Neural crest cell (in vitro differentiated cells): ENCODE measurements around the gene SARNP. TPM values are rescaled to one million over a fixed set of nuclear protein-coding genes. Genes with fewer than 3 reads are reported as not detected.
A peak's percentile ranks its signal among the peaks of the same experiment; 100 is the strongest.

ENCODE experiments used
- DNase-seq: peaks from one replicate; pipeline ENCODE4 v3.0.0; 2021; ENCODE audit warnings: low read depth, mixed read lengths, low spot score
- H3K27ac Mint-ChIP-seq: one replicate; pipeline ENCODE4 v1.8.0; 2021; ENCODE audit warnings: mild to moderate bottlenecking, mixed read lengths; ENCODE audit not compliant: unreplicated experiment
- H3K27me3 Mint-ChIP-seq: 2 replicates; pipeline ENCODE4 v1.8.0; 2021; ENCODE audit warnings: low read depth, mild to moderate bottlenecking, mixed read lengths
- H3K36me3 Mint-ChIP-seq: 2 replicates; pipeline ENCODE4 v1.8.0; 2021; ENCODE audit warnings: low read depth, mild to moderate bottlenecking, mixed read lengths
- H3K4me1 Mint-ChIP-seq: 2 replicates; pipeline ENCODE4 v1.8.0; 2021; ENCODE audit warnings: mixed read lengths
- H3K4me3 Mint-ChIP-seq: one replicate; pipeline ENCODE4 v1.8.0; 2021; ENCODE audit warnings: mild to moderate bottlenecking, mixed read lengths
- H3K9me3 Mint-ChIP-seq: 2 replicates; pipeline ENCODE4 v1.8.0; 2021; ENCODE audit warnings: mixed read lengths
- CTCF ChIP-seq: fragments of 200-600 bp; sonication (generic); conservative IDR thresholded peaks from 2 replicates; pipeline ENCODE4 v1.5.0; 2021; ENCODE audit warnings: antibody characterized with exemption, mild to moderate bottlenecking
- total RNA-seq: library from RNA; stranded (reverse); gene quantifications from 2 replicates; pipeline ENCODE4 v1.2.1, GENCODE V29; 2021

SARNP gene
- total RNA-seq, 1 donor from 2014 or later = 121 TPM

- no peak for DNase-seq
- H3K9me3 Mint-ChIP-seq = no peaks in the 10 kb centered on the region
- peaks cover 2% of the 10 kb centered on the region for H3K27me3 Mint-ChIP-seq
- H3K27ac Mint-ChIP-seq = peak overlapping the region; percentile 94
- H3K36me3 Mint-ChIP-seq = no peaks in the 10 kb centered on the region
- H3K4me1 Mint-ChIP-seq = peaks cover 32% of the 10 kb centered on the region
- TF ChIP-seq CTCF = no peak
- no peak overlapping the region for H3K4me3 Mint-ChIP-seq
These were observed 30.2 kb upstream of the SARNP start for GRCh38 chr12:55847603-55848291.

- DNase-seq = no peak
- no peak for TF ChIP-seq CTCF
- no peaks in the 10 kb centered on the region for H3K36me3 Mint-ChIP-seq
- peak overlapping the region; percentile 19 for H3K27ac Mint-ChIP-seq
- no peaks in the 10 kb centered on the region for H3K9me3 Mint-ChIP-seq
- H3K4me1 Mint-ChIP-seq = peaks cover 32% of the 10 kb centered on the region
- H3K27me3 Mint-ChIP-seq = peaks cover 5% of the 10 kb centered on the region
- H3K4me3 Mint-ChIP-seq = no peak overlapping the region
These were observed 29.5 kb upstream of the SARNP start for GRCh38 chr12:55847033-55847432.

- DNase-seq = no peak
- Mint-ChIP-seq H3K4me3 (no peak overlapping the region), H3K27ac (no peak overlapping the region), H3K36me3 (no peaks in the 10 kb centered on the region), H3K9me3 (no peaks in the 10 kb centered on the region), H3K27me3 (peaks cover 5% of the 10 kb centered on the region), H3K4me1 (peaks cover 31% of the 10 kb centered on the region)
- no peak for TF ChIP-seq CTCF
These were observed 28.4 kb upstream of the SARNP start for GRCh38 chr12:55845785-55846496.

- Mint-ChIP-seq H3K36me3 (no peaks in the 10 kb centered on the region), H3K27me3 (peaks cover 5% of the 10 kb centered on the region)
- TF ChIP-seq CTCF = no peak
These were observed 27.8 kb upstream of the SARNP start for GRCh38 chr12:55845361-55845760.

GRCh38 chr12:55844961-55845360 is 27.4 kb upstream of the SARNP start:
- H3K9me3 Mint-ChIP-seq = no peaks in the 10 kb centered on the region
- H3K27me3 Mint-ChIP-seq = peaks cover 5% of the 10 kb centered on the region
- H3K4me1 Mint-ChIP-seq = peaks cover 22% of the 10 kb centered on the region
- no peak overlapping the region for H3K4me3 Mint-ChIP-seq
- no peak for DNase-seq
- no peak for TF ChIP-seq CTCF
- H3K36me3 Mint-ChIP-seq = no peaks in the 10 kb centered on the region
- H3K27ac Mint-ChIP-seq = no peak overlapping the region

More at GRCh38 chr12:55845361-55845760, 27.8 kb upstream of the SARNP start:
- Mint-ChIP-seq H3K4me1 (peaks cover 25% of the 10 kb centered on the region), H3K27ac (no peak overlapping the region), H3K9me3 (no peaks in the 10 kb centered on the region), H3K4me3 (no peak overlapping the region)
- no peak for DNase-seq
